ENCODE data around the gene NT5DC1.

The NT5DC1 gene

GRCh38 chr6:116100419-116101301 is at the start of gene NT5DC1:
NT5DC1 (plus strand) TSS chr6:116100853; CDS start chr6:116100931, 78 bp downstream.
- peak; percentile 57 for DNase-seq

DNA sequence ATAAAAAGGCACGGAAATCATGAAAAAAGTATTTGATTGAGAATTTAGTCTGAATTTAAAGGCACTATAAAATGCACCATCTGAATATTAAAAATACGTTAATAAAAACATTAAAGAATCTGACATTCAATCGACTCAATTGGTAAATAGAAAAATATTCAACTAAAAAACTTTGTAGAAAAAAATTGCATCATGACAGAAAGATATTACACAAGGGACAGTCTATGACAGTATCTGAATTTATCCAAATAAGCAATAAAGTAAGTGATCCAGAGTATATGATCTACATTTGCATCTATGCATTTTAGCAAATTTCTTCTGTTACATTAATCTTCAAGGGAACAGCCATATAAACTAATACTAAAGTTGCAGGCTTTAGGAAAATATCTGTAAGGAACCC is 49.4 kb upstream of the NT5DC1 start:
- DNase-seq, result no peak

GRCh38 chr6:116055513-116055912 is 45.1 kb upstream of the NT5DC1 start:
- DNase-seq, result no peak

DNA sequence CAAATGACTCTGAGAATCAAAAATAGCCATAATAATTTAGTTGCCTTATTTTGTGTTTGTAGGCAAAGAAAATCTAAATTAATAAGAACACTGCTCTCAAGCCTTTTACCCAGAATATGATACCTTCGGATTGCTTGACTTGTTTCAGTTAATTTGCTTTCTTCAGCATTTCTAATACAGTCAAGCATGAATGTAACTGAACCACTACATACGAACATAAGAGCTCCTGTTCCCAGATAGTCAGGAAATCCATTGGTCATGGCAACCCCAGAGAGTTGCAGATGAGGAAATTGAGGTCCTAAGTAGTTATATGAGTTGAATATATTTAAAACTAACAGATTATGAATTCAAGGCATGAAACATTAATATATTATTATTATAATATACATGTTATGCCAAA is 42.9 kb upstream of the NT5DC1 start:
- DNase-seq, result no peak

GRCh38 chr6:116059713-116060571 is 40.7 kb upstream of the NT5DC1 start:
- no peak for DNase-seq

DNA sequence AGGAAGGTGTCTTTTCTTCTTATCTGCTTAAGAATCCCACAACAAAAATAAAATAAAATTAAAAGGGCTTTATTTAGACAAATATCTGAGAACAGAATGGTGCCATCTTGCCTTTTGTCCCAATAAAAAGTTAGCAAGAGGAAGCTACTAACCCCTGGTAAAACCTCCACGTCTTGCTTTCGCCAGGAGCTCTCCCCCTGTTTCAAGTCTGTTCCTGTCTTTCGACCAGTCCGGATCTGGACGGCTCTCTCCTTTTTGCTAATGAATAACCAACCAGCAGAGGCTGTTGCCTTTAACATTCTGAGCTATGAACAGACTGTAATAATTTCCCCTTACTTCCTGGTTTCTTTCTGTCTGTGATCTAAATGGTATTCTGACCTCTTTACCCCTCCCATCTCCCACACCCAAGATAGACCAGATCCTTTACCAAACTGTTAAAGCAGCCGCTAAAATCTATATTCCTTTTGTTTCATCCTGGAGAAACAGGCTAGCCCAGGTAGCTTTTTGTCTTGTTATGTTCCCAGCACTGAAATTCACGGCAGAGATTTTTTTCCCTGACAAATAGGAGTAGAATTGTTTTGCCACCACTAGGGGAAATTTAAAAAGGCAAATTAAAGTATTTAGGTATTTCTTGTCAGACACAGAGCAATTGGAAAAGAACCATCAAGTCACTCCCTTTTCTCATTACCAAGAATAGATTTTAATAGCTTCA is 39.9 kb upstream of the NT5DC1 start, which contains the start of gene FRK:
Gene FRK (minus strand): TSS at position 320 of the 712 bp plus-strand sequence. CDS start 580 bp downstream, outside the sequence.
- peak; percentile 24 for DNase-seq

DNA sequence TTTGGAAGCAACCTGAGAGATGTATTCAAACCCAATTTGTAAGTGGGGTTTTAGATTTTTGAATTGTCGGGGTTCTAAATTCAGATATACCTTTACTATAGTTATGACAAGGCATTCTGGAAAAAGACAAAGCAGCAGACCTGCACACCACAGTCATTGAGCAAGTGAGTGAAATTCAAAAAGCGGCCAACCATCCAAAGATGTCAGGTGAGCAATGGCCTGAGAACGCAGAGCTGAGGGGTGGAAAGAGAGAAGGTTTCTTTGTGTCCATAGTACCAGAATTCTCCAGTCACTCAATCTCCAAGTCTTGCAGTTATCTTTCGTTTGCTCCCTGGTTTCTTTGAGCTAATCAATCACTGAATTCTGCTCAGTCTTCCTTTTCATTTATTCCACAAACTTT is 38.2 kb upstream of the NT5DC1 start:
- no peak for DNase-seq

GRCh38 chr6:116064666-116065065 is 36.0 kb upstream of the NT5DC1 start:
- DNase-seq, result no peak

- DNase-seq, result no peak
These were observed 33.9 kb upstream of the NT5DC1 start for GRCh38 chr6:116066789-116067188.

- no peak for DNase-seq
These were observed 30.6 kb upstream of the NT5DC1 start for GRCh38 chr6:116070101-116070500.

GRCh38 chr6:116070616-116071389 is 29.9 kb upstream of the NT5DC1 start:
- DNase-seq, result no peak

DNA sequence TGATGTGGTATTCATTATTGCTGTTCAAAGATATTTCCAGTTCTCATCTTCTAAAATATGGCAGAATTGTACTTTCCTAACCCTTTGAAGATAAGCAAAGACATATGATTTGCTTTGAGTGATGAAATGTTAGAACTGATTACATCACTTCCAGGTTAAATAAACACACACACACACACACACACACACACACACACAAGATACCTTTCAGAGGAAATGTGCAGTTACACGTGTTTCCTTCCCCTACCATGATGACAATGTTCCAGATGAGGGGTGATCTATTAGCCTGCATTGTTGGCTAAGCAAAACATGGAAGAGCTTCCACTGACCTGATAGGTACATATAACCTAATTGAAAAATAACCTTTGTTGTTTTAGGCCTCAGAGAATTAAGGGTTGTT is 28.3 kb upstream of the NT5DC1 start:
- no peak for DNase-seq

- DNase-seq, result no peak
These were observed 26.8 kb upstream of the NT5DC1 start for GRCh38 chr6:116073765-116074440.

DNA sequence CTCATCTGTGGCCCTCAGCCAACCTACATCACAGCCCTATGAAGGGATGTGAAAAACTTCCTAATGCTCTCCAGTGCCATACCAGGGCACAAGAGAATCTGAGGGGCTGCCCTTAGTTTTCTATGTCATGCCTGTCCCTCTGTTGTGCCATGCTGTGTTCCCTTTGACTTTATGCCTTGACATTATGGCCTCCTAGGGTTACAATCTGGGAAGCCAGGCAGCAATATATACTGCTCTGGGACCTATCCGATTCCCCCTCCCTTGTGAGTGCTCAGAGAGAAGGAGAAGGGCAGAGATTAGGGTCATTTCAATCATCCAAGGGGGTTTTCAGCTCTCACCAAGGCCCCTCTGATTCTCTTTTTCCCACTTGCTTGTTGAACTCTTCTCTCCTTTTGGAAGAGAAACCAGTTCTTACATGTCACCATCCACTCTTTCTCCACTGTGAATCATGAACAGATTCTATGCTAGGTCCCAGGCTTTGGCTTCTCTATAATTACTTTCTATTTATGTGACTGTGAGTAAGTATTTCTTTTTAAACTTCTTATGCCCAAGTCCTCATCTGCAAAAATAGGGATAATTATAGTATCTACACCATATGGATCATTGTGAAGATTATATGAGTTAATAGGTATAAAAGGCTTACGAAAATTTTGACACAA is 25.8 kb upstream of the NT5DC1 start:
- DNase-seq, result no peak

GRCh38 chr6:116078522-116078921 is 22.1 kb upstream of the NT5DC1 start:
- no peak for DNase-seq

DNA sequence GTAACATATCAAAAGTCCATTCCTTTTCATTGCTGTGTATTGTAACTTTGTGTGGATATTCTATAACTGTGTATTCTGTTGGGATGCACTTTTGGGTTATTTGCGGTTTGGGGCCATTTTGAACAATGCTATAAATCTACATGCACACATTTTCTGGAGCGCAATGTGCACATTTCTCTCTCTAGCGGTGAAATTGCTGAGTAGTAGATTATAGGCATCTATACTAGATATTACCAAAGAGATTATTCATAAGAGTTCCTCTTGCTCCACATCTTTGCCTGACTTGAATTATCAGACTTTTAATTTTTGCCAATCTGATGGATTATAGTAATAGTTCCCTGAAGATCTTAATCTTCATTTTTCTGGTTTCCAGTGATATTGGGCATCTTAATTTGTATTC is 21.7 kb upstream of the NT5DC1 start:
- DNase-seq, result no peak

DNA sequence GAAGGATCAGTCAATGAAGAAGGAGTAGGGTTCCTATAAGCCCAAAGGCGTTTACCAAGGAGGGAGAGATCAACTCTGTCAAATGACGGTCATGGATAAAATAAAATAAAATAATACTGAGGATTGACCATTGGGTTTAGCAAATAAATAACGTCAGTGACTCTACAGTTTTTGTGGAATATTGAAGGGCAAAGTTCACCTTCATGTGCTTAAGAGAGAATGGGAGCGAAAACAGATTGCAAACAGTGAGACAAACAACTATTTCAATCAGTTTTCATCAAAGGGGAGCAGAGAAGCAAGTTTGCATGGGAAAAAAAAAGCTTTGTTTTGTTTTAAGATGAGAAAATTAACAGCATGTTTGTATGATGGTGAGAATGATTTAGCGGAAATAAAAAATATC is 17.6 kb upstream of the NT5DC1 start:
- DNase-seq, result no peak

GRCh38 chr6:116084284-116084683 is 16.4 kb upstream of the NT5DC1 start:
- DNase-seq, result no peak

- DNase-seq, result no peak
These were observed 13.1 kb upstream of the NT5DC1 start for GRCh38 chr6:116087437-116088027.

GRCh38 chr6:116088946-116089345 is 11.7 kb upstream of the NT5DC1 start:
- no peak for DNase-seq

DNA sequence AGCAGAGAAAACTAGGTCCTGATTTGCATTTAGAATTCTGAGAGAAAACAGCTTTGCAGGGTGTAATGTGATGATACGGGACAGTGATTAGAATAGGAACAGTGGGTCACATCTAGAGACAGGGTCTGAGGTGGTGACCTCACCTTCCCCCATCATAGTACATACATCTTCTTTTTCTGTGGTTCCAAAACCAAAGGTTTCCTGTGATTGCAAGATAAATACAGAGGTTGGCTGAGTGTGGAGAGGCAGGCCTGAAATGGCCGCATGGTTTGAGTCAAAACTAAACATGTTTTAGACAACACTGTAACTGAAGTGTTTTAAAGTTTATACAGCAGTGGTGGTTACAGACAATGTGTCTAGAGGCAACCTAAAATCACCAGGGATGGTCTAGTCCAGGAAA is 10.4 kb upstream of the NT5DC1 start:
- DNase-seq, result no peak
